Immature natural killer cell (primary cell): ENCODE measurements around the gene ABCD1. TPM values are rescaled to one million over a fixed set of nuclear protein-coding genes. Genes with fewer than 3 reads are reported as not detected.

ENCODE experiments used
- DNase-seq, 3 donors: peaks; one replicate each; pipeline ENCODE4 v3.0.0; 2022; ENCODE audit warnings: mixed read lengths in 1 of 3
- H3K27ac Mint-ChIP-seq, 6 donors: one replicate each; pipeline ENCODE4 v1.8.0; 2020; ENCODE audit warnings: mixed read lengths in 6 of 6, mild to moderate bottlenecking in 5 of 6, inconsistent platforms in 4 of 6, moderate library complexity in 3 of 6
- H3K27me3 Mint-ChIP-seq, 3 donors: one replicate each; pipeline ENCODE4 v1.8.0; 2020 to 2021; ENCODE audit warnings: low read depth in 3 of 3, mild to moderate bottlenecking in 3 of 3, mixed read lengths in 3 of 3, moderate library complexity in 3 of 3, inconsistent platforms in 1 of 3
- H3K36me3 Mint-ChIP-seq, 3 donors: one replicate each; pipeline ENCODE4 v1.8.0; 2020; ENCODE audit warnings: mixed read lengths in 3 of 3, inconsistent platforms in 2 of 3, mild to moderate bottlenecking in 2 of 3
- H3K4me1 Mint-ChIP-seq, 2 donors: one replicate each; pipeline ENCODE4 v1.8.0; 2020; ENCODE audit warnings: inconsistent platforms in 2 of 2, mild to moderate bottlenecking in 2 of 2, mixed read lengths in 2 of 2, moderate library complexity in 1 of 2
- H3K4me3 Mint-ChIP-seq, 5 donors: one replicate each; pipeline ENCODE4 v1.8.0; 2020; ENCODE audit warnings: mild to moderate bottlenecking in 5 of 5, mixed read lengths in 5 of 5, inconsistent platforms in 3 of 5, moderate library complexity in 3 of 5
- H3K9me3 Mint-ChIP-seq, 6 donors: one replicate each; pipeline ENCODE4 v1.8.0; 2020; ENCODE audit warnings: mild to moderate bottlenecking in 6 of 6, mixed read lengths in 6 of 6, inconsistent platforms in 4 of 6, moderate library complexity in 3 of 6
- polyA plus RNA-seq, 3 donors: library from polyadenylated mRNA; unstranded; fragments of 300-500 nt; fragmentation: Illumina TruSeq; gene quantifications; one replicate each; pipeline ENCODE4 v1.2.3, GENCODE V29; 2021

The ABCD1 gene
- polyA plus RNA-seq, 3 donors from 2014 or later: 1.7 to 3.2 (median 2.0) TPM

DNA sequence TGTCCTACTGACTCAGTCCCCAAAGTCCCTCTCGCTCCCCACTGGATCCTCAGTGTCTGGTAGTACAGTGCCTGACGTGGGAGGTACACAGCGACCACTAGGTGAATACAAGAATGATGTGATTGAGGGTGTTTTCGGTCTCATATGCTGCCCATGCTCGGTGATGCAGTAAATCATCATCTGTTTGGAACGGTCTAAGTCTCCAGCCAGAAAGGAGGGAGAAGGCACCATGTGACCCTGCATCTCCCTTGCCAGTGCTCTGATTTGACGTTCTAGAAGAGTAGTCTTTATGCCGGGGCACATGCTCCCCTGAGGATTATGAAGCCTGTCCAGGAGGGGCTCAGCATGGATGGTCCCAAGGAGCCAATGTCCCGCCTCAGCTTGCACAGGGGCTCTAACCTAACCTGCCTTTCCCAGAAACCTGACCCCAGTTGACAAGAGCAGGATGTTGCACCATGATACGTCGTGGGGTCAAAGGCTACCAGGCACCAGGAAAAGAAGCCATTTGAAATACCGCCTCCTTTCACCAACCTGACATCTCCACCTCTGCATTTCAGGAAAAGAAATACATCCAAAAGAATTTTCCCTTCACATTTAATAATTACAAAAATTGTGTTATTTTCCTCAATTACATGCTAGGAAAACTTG is 25.6 kb downstream of the ABCD1 start:
- Mint-ChIP-seq H3K36me3 (no peaks in the 10 kb centered on the region), H3K27me3 (peaks cover 0 to 10% (median 2%) of the 10 kb centered on the region in 3 donors), H3K27ac (no peak overlapping the region), H3K9me3 (no peaks in the 10 kb centered on the region), H3K4me3 (no peak overlapping the region), H3K4me1 (no peaks in the 10 kb centered on the region)
- no peak for DNase-seq

DNA sequence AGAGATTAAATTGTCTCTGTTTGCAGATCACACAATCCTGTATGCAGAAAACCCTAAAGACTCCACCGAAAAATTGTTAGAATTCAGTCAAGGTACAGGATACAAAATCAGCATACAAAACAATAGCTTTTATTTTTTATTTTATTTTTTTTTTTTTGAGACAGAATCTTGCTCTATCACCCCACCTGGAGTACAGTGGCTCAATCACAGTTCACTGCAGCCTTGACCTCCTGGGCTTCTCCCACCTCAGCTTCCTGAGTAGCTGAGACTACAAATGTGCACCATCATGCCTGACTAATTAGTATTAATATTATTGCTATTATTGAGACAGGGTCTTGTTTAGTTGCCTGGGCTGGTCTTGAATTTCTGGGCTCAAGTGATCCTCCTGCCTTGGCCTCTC is 30.5 kb downstream of the ABCD1 start:
- H3K4me3 Mint-ChIP-seq: no peak overlapping the region
- no peaks in the 10 kb centered on the region for H3K9me3 Mint-ChIP-seq
- no peaks in the 10 kb centered on the region for H3K36me3 Mint-ChIP-seq
- peaks cover 0 to 7% (median 5%) of the 10 kb centered on the region in 3 donors for H3K27me3 Mint-ChIP-seq
- no peaks in the 10 kb centered on the region for H3K4me1 Mint-ChIP-seq
- H3K27ac Mint-ChIP-seq: no peak overlapping the region
- no peak for DNase-seq

DNA sequence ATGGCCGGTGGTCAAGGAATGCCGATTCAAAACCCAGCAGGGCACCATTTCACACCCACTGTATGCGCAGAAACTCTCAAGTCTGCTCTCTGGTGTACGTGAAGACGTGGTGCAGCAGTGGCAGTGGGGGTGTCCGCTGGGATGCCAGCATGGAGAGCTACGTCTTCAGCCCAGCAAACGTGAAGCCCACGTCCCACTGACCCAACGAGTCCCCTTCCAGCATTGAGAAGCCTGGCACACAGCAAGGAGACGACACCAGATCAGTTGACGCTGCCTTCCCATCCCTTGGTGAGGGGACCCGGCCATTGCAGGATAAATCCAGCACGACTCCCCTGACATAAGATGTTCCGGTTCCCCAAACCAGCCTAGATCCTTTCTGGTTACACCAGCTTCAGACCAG is 37.2 kb downstream of the ABCD1 start:
- Mint-ChIP-seq H3K27ac (no peak overlapping the region), H3K4me3 (no peak overlapping the region), H3K27me3 (peaks cover 0 to 4% (median 2%) of the 10 kb centered on the region in 3 donors), H3K4me1 (peaks cover 0 to 4% of the 10 kb centered on the region in 2 donors), H3K36me3 (no peaks in the 10 kb centered on the region), H3K9me3 (peaks cover 0 to 1% (median 0%) of the 10 kb centered on the region in 6 donors)
- DNase-seq: no peak

DNA sequence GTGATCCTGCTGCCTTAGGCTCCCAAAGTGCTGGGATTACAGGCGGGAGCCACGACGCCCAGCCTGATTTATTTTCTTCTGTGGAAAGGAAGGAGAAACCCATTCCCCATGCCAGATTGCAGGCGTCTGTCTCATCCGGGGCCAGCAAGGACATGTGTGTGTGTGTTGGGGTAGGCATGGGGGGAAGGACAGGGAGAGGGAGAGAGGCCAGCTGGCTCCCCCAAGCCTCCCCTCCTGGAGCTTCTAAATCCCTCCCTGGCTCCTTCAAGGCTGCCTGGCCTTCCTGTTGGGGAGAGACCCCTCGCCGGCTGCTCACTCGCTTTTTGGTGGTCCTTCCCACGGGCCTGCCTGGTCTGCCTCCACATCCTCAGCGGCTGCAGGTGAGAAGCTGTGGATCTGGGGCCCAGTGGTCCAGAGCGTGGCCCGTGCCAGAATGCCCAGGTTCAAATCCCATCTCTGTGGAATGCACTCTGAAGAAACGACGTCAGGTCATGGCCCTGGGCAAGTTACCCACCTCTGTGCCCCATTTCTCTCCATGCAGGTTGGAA is 38.0 kb downstream of the ABCD1 start:
- no peak for DNase-seq
- H3K9me3 Mint-ChIP-seq: peaks cover 0 to 1% (median 0%) of the 10 kb centered on the region in 6 donors
- no peak overlapping the region for H3K27ac Mint-ChIP-seq
- no peaks in the 10 kb centered on the region for H3K36me3 Mint-ChIP-seq
- peaks cover 0 to 4% of the 10 kb centered on the region in 2 donors for H3K4me1 Mint-ChIP-seq
- peaks cover 0 to 4% (median 2%) of the 10 kb centered on the region in 3 donors for H3K27me3 Mint-ChIP-seq
- H3K4me3 Mint-ChIP-seq: no peak overlapping the region

- DNase-seq: no peak
- Mint-ChIP-seq H3K4me3 (no peak overlapping the region), H3K27me3 (peaks cover 0 to 4% (median 2%) of the 10 kb centered on the region in 3 donors), H3K4me1 (peaks cover 0 to 4% of the 10 kb centered on the region in 2 donors), H3K36me3 (no peaks in the 10 kb centered on the region), H3K9me3 (peaks cover 0 to 1% (median 0%) of the 10 kb centered on the region in 6 donors), H3K27ac (no peak overlapping the region)
Observed at GRCh38 chrX:153763298-153763932, 38.8 kb downstream of the ABCD1 start.

GRCh38 chrX:153763989-153764755 is 39.5 kb downstream of the ABCD1 start, which contains the start of gene PLXNB3:
PLXNB3 (plus strand) TSS chrX:153764249; CDS start chrX:153765536, 1,287 bp downstream.
- Mint-ChIP-seq H3K27ac (no peak within 1 kb of the TSS), H3K4me3 (no peak within 1 kb of the TSS), H3K4me1 (peaks cover 0 to 4% of the 10 kb centered on the region in 2 donors), H3K9me3 (peaks cover 0 to 1% (median 0%) of the 10 kb centered on the region in 6 donors), H3K27me3 (peaks cover 0 to 4% (median 2%) of the 10 kb centered on the region in 3 donors), H3K36me3 (no peaks in the 10 kb centered on the region)
- peak; percentile 68 to 76 (median 73) for DNase-seq

DNA sequence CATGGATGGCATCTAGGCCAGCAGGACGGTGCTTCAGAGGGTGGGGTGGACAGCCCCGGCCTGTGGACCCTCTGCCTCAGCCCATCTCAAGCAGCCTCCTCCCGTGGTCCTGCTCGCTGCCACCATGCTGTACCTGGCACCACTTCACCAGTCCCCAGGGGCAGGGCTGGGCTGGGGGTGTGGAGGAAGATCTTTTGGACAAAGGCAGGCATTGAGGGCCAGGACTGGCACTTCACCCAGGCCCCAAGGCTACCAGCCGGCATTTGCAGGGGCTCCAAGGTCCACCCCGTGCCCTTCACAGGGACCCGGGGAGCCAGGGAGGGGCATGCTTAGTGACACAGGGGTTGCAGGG is 40.1 kb downstream of the ABCD1 start:
- peaks cover 0 to 4% (median 2%) of the 10 kb centered on the region in 3 donors for H3K27me3 Mint-ChIP-seq
- no peak overlapping the region for H3K27ac Mint-ChIP-seq
- H3K9me3 Mint-ChIP-seq: peaks cover 0 to 1% (median 0%) of the 10 kb centered on the region in 6 donors
- peaks cover 0 to 4% of the 10 kb centered on the region in 2 donors for H3K4me1 Mint-ChIP-seq
- H3K36me3 Mint-ChIP-seq: no peaks in the 10 kb centered on the region
- DNase-seq: no peak
- no peak overlapping the region for H3K4me3 Mint-ChIP-seq

DNA sequence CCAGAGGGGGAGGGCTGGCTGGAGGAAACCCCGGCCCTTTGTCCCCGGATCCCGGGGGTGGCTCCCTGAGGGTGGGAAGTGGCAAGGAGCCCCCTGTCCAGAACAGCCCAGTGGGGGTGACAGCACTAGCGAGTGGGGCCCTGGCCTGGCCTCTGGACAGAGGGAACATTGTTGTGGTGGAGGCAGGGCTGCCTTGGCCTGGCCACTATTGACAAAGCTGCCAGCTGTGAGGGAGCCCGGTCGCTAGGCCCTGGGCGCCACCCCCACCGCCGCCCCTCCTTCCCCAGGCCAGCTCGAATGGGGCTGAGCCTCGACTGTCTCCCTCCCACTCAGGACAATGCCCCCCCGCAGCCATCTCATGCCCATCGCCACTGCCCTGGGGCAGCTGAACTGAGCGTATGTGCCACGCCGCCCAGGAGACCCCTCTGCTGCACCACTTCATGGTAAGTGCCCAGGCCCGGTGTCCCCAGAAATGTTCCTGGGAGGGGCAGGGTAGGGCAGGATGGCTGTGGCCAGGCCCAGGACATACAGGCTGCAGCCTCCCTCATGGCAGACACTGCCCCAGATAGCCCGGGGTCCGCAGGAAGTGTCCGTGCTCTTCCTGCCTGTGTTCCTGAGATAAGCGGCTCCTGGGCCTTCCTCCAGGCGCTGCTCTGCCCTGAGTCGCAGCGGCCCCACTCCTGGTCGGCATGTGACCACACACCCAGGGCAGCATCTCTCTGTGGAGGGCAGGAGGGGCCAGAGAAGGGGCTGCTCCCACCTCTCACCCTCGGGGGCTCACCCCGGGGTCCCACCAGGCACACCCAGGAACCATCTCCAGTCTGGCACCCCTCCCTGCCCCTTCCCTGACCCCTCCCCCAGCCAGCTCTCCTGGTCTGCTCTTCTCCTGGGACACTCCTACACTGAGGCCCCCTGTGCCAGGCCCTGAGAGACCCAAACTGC is 40.8 kb downstream of the ABCD1 start:
- H3K27me3 Mint-ChIP-seq: peaks cover 0 to 4% (median 2%) of the 10 kb centered on the region in 3 donors
- DNase-seq: no peak

DNA sequence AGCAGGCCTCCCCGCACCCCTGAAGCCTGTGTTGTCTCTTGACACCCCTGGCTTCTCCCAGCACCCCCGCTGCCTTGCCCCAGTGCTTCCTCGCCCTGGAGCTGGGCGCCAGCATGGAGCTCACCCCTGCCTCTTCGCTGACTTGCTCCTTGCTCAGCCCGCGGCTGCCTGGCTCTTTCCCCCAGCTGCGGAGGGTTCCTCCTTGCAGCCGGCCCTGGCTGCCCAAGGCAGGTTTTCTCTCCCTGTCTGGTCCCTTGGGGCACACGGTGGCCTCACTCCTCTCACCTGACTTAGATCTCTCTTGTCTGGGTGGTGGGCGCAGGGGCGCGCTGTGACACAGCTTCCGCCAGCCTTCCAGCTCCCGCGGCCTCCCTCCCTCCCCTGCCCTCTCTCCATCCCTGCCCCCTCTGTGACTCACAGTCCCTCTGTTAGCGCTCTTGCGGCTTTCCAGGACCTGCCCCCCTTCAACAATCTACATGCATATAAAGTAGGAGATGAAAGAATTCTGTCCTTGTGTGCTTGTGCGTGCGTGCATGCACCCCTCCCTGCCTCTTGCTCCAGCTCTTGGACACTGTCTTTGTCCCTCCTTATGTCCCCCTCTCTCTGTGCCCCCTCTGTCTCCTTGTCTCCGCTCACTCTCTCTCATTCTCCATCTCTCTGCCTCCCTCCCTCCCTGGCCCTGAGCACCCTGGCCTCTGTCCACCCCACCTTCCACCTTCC is 41.6 kb downstream of the ABCD1 start:
- DNase-seq: no peak
- Mint-ChIP-seq H3K4me3 (no peak overlapping the region), H3K27ac (no peak overlapping the region)

More for the DNA sequence above, 40.8 kb downstream of the ABCD1 start:
- peaks cover 0 to 4% of the 10 kb centered on the region in 2 donors for H3K4me1 Mint-ChIP-seq
- no peak overlapping the region for H3K4me3 Mint-ChIP-seq
- peaks cover 0 to 1% (median 0%) of the 10 kb centered on the region in 6 donors for H3K9me3 Mint-ChIP-seq
- no peaks in the 10 kb centered on the region for H3K36me3 Mint-ChIP-seq
- no peak overlapping the region for H3K27ac Mint-ChIP-seq

DNA sequence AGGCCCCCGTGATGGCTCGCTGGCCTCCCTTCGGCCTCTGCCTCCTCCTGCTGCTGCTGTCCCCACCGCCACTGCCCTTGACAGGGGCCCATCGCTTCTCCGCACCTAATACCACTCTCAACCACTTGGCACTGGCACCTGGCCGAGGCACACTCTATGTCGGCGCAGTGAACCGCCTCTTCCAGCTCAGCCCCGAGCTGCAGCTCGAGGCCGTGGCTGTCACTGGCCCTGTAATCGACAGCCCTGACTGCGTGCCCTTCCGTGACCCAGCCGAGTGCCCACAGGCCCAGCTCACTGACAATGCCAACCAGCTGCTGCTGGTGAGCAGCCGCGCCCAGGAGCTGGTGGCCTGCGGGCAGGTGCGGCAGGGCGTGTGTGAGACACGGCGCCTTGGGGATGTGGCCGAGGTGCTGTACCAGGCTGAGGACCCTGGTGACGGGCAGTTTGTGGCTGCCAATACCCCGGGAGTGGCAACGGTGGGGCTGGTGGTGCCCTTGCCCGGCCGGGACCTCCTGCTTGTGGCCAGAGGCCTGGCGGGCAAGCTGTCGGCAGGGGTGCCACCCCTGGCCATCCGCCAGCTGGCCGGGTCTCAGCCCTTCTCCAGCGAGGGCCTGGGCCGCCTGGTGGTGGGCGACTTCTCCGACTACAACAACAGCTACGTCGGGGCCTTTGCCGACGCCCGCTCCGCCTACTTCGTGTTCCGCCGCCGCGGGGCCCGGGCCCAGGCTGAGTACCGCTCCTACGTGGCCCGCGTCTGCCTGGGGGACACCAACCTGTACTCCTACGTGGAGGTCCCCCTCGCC is 42.4 kb downstream of the ABCD1 start:
- peaks cover 0 to 4% of the 10 kb centered on the region in 2 donors for H3K4me1 Mint-ChIP-seq
- H3K4me3 Mint-ChIP-seq: no peak overlapping the region
- H3K9me3 Mint-ChIP-seq: peaks cover 0 to 1% (median 0%) of the 10 kb centered on the region in 6 donors
- H3K36me3 Mint-ChIP-seq: no peaks in the 10 kb centered on the region
- DNase-seq: no peak
- H3K27me3 Mint-ChIP-seq: peaks cover 0 to 4% (median 2%) of the 10 kb centered on the region in 3 donors
- H3K27ac Mint-ChIP-seq: no peak overlapping the region

More for the DNA sequence above, 41.6 kb downstream of the ABCD1 start:
- Mint-ChIP-seq H3K27me3 (peaks cover 0 to 4% (median 2%) of the 10 kb centered on the region in 3 donors), H3K9me3 (peaks cover 0 to 1% (median 0%) of the 10 kb centered on the region in 6 donors), H3K36me3 (no peaks in the 10 kb centered on the region), H3K4me1 (peaks cover 0 to 4% of the 10 kb centered on the region in 2 donors)

DNA sequence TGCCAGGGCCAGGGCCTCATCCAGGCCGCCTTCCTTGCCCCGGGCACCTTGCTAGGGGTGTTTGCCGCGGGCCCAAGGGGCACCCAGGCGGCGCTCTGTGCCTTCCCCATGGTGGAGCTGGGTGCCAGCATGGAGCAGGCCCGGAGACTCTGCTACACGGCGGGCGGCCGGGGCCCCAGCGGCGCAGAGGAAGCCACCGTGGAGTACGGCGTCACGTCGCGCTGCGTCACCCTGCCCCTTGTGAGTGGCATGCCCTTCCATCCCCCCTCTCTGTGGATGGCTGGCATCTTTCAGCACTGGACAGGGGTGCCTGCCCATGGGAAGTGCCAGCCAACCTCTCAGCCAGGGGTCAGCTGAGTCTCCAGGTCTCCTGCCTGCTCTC is 43.0 kb downstream of the ABCD1 start:
- Mint-ChIP-seq H3K27ac (no peak overlapping the region), H3K9me3 (peaks cover 0 to 1% (median 0%) of the 10 kb centered on the region in 6 donors), H3K27me3 (peaks cover 0 to 4% (median 2%) of the 10 kb centered on the region in 3 donors), H3K4me3 (no peak overlapping the region), H3K4me1 (peaks cover 0 to 4% of the 10 kb centered on the region in 2 donors), H3K36me3 (no peaks in the 10 kb centered on the region)
- DNase-seq: no peak
